ENCODE data around the gene SRRM5.
"Not testable (repeated sequence)": the region's sequence is repeated elsewhere in the genome, so short reads cannot be mapped to it uniquely, and the experiment has no call there.

SRRM5 gene

GRCh38 chr19:43634872-43635560 lies 23.1 kb downstream of the SRRM5 start:
- Histone ChIP-seq H3K27ac (peak overlapping the region in 1 of 2 donors; percentile 11), H3K4me3 (peak overlapping the region; percentile 21)
- TF ChIP-seq, protein P1, sequence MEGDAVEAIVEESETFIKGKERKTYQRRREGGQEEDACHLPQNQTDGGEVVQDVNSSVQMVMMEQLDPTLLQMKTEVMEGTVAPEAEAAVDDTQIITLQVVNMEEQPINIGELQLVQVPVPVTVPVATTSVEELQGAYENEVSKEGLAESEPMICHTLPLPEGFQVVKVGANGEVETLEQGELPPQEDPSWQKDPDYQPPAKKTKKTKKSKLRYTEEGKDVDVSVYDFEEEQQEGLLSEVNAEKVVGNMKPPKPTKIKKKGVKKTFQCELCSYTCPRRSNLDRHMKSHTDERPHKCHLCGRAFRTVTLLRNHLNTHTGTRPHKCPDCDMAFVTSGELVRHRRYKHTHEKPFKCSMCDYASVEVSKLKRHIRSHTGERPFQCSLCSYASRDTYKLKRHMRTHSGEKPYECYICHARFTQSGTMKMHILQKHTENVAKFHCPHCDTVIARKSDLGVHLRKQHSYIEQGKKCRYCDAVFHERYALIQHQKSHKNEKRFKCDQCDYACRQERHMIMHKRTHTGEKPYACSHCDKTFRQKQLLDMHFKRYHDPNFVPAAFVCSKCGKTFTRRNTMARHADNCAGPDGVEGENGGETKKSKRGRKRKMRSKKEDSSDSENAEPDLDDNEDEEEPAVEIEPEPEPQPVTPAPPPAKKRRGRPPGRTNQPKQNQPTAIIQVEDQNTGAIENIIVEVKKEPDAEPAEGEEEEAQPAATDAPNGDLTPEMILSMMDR (IDR thresholded peaks at IDR 0.05), result no peak
- DNase-seq (ENCODE audit: low spot score), result no peak

DNA sequence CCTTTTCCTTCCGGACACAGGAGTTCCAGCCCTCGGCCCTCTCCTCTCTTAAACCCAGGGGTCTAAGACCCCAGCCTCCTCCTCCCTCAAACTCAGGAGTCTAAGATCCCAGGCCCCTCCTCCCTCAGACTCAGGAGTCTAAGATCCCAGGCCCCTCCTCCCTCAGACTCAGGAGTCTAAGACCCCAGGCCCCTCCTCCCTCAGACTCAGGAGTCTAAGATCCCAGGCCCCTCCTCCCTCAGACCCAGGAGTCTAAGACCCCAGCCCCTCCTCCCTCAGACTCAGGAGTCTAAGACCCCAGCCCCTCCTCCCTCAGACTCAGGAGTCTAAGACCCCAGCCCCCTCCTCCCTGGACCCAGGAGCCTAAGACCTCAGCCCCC lies 23.7 kb downstream of the SRRM5 start:
- H3K4me3 ChIP-seq, result peak overlapping the region; percentile 21

GRCh38 chr19:43636121-43636683 lies 24.3 kb downstream of the SRRM5 start:
- Histone ChIP-seq H3K27ac (peak overlapping the region in 1 of 2 donors; percentile 28), H3K4me3 (no peak overlapping the region)
- TF ChIP-seq, protein P1 (IDR thresholded peaks at IDR 0.05), result no peak
- no peak for DNase-seq (ENCODE audit: low spot score)

More for the DNA sequence above, 23.7 kb downstream of the SRRM5 start:
- DNase-seq (ENCODE audit: low spot score), result not testable (repeated sequence)
- H3K27ac ChIP-seq, result peak overlapping the region in 1 of 2 donors; percentile 28

GRCh38 chr19:43638214-43638994 lies 26.5 kb downstream of the SRRM5 start:
- TF ChIP-seq, protein P1 (IDR thresholded peaks at IDR 0.05), result no peak
- DNase-seq (ENCODE audit: low spot score), result no peak
- Histone ChIP-seq H3K27ac (no peak overlapping the region), H3K4me3 (peak overlapping the region; percentile 14)

- DNase-seq (ENCODE audit: low spot score), result no peak
- H3K27ac ChIP-seq, result peak overlapping the region in 1 of 2 donors; percentile 34
Measured at GRCh38 chr19:43638995-43639518, 27.2 kb downstream of the SRRM5 start.

DNA sequence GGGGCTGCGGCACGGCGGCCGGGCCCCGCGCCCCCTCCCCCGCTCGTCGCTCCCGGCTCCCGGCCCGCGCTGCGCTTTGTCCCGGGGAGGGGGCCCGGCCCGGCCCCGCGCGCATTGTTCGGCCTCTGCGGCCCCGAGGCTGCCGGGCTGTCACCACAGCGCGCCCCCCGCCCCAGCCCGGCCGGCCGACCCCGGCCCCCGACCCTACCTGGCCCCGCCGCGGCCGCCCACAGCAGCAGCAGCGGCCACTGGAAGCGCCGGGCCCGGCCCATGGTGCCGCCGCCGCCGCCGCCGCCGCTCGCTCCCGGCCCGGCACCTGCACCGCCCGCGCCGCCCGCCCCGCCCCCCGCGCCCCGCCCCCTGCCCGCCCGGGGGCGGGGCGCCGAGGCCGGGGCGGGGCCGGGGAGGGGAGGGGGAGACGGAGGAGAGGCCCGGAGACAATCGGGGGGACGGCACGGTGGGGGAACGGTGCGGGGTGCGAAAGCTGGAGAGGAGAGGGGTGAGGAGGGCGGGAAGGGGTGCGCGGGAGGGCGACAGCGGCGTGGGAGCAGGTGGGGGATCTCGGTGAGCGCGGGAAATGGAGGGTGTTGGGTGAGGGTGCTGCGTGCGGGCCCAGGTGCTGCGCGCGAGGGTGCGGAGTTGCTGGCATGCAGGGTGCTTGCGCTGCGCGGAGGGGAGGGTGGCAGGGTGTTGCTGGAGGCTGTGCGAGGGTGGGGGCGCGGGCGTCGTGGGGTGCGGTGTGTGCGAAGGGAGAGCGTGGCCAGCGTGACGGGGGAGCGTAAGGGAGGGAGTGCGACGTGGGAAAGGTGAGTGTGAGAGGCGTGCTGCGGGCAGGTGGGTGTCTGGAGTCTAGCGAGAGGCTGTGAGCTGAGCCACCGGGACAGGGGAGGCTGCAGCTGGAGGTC lies 27.9 kb downstream of the SRRM5 start, which contains the start of gene CADM4:
Gene CADM4 (minus strand): TSS at position 332 of the 905 bp plus-strand sequence. CDS start 60 bp downstream, at position 272.
- peak within 1 kb of the TSS in 1 of 2 donors; percentile 34 for H3K27ac ChIP-seq
- TF ChIP-seq, protein P1 (IDR thresholded peaks at IDR 0.05), result no peak
- DNase-seq (ENCODE audit: low spot score), result no peak
- H3K4me3 ChIP-seq, result peak within 1 kb of the TSS; percentile 78

More at GRCh38 chr19:43638995-43639518, 27.2 kb downstream of the SRRM5 start:
- TF ChIP-seq, protein P1 (IDR thresholded peaks at IDR 0.05), result no peak
- H3K4me3 ChIP-seq, result peak overlapping the region; percentile 78

Measured in coronary artery (tissue), 2 donors.